BLaER1 (cell line): ENCODE results near the gene IGF2.
A peak's percentile ranks its signal among the peaks of the same experiment; 100 is the strongest.

Experiments
- H3K27ac ChIP-seq: shearing (Covaris generic); formaldehyde crosslinking; 2 replicates; pipeline ENCODE4 v1.8.1; 2022
- H3K27me3 ChIP-seq: shearing (Covaris generic); formaldehyde crosslinking; 2 replicates; pipeline ENCODE4 v1.8.1; 2022
- H3K36me3 ChIP-seq: shearing (Covaris generic); formaldehyde crosslinking; 2 replicates; pipeline ENCODE4 v1.8.1; 2022
- H3K4me1 ChIP-seq: shearing (Covaris generic); formaldehyde crosslinking; 2 replicates; pipeline ENCODE4 v1.8.1; 2022
- H3K4me2 ChIP-seq: shearing (Covaris generic); formaldehyde crosslinking; 2 replicates; pipeline ENCODE4 v1.8.1; 2022
- H3K4me3 ChIP-seq: shearing (Covaris generic); formaldehyde crosslinking; 2 replicates; pipeline ENCODE4 v1.8.1; 2022
- H3K9ac ChIP-seq: shearing (Covaris generic); formaldehyde crosslinking; 2 replicates; pipeline ENCODE4 v1.8.1; 2022
- H3K9me3 ChIP-seq: shearing (Covaris generic); formaldehyde crosslinking; 2 replicates; pipeline ENCODE4 v1.8.1; 2022
- H4K20me1 ChIP-seq: shearing (Covaris generic); formaldehyde crosslinking; 2 replicates; pipeline ENCODE4 v1.8.1; 2022
- Cebpa-rat ChIP-seq: shearing (Covaris generic); IDR thresholded peaks from 2 replicates; pipeline ENCODE4 v1.8.1; 2022

The IGF2 gene

DNA sequence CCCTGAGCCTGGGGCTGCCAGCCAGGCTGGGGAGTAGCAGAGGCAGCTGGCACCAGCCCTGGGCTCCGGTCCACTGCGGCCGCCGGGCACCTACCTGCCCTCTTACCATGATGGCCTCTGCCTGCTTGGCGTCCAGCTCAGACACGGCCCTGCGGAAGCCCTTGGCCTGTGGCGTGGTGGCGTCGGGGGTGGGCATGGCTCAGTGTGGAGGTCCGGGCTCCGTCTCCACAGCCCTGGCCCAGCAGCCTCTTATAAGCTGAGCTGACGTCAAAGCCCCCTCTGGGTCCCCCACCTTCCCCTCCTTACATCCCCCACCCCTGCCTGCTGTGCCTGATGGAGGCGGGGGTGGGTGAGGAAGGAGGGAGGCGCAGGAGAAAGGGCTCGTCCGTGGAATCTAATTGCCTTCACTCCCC, 32.4 kb upstream of the IGF2 start, which contains the start of gene TH:
Gene TH (minus strand): TSS at position 225 of the 413 bp plus-strand sequence. CDS start 29 bp downstream, at position 196.
- Histone ChIP-seq H4K20me1 (peaks cover 28% of the 10 kb centered on the region; the same call in 1 of the 2 replicates), H3K27ac (no peak within 1 kb of the TSS), H3K4me3 (no peak within 1 kb of the TSS), H3K9me3 (no peaks in the 10 kb centered on the region), H3K9ac (no peak within 1 kb of the TSS), H3K36me3 (no peaks in the 10 kb centered on the region), H3K4me2 (no peak within 1 kb of the TSS), H3K4me1 (peaks cover 11% of the 10 kb centered on the region; the same call in 1 of the 2 replicates), H3K27me3 (peaks cover 52% of the 10 kb centered on the region)
- TF ChIP-seq Cebpa-rat, result no peak

GRCh38 chr11:2169626-2170570, 30.7 kb upstream of the IGF2 start:
- H3K36me3 ChIP-seq, result no peaks in the 10 kb centered on the region
- no peak for TF ChIP-seq Cebpa-rat
- peaks cover 64% of the 10 kb centered on the region for H3K27me3 ChIP-seq
- no peak overlapping the region for H3K4me3 ChIP-seq
- H4K20me1 ChIP-seq, result peaks cover 42% of the 10 kb centered on the region; the same call in 1 of the 2 replicates
- no peak overlapping the region for H3K9ac ChIP-seq
- peak overlapping the region; percentile 37 for H3K4me2 ChIP-seq
- no peak overlapping the region for H3K27ac ChIP-seq
- H3K4me1 ChIP-seq, result peaks cover 18% of the 10 kb centered on the region; the same call in 1 of the 2 replicates
- H3K9me3 ChIP-seq, result no peaks in the 10 kb centered on the region

GRCh38 chr11:2169005-2169378, 29.8 kb upstream of the IGF2 start:
- no peak overlapping the region for H3K9ac ChIP-seq
- no peak overlapping the region for H3K4me3 ChIP-seq
- no peak for TF ChIP-seq Cebpa-rat
- peaks cover 69% of the 10 kb centered on the region for H3K27me3 ChIP-seq
- peak overlapping the region; percentile 37; the same call in 1 of the 2 replicates for H3K4me2 ChIP-seq
- H3K9me3 ChIP-seq, result no peaks in the 10 kb centered on the region
- no peaks in the 10 kb centered on the region for H3K36me3 ChIP-seq
- no peak overlapping the region for H3K27ac ChIP-seq
- H4K20me1 ChIP-seq, result peaks cover 46% of the 10 kb centered on the region; the same call in 1 of the 2 replicates
- H3K4me1 ChIP-seq, result peaks cover 21% of the 10 kb centered on the region; the same call in 1 of the 2 replicates

GRCh38 chr11:2168286-2169004, 29.3 kb upstream of the IGF2 start:
- Histone ChIP-seq H4K20me1 (peaks cover 52% of the 10 kb centered on the region; the same call in 1 of the 2 replicates), H3K9ac (no peak overlapping the region), H3K4me2 (no peak overlapping the region), H3K4me1 (peaks cover 27% of the 10 kb centered on the region; the same call in 1 of the 2 replicates), H3K27me3 (peaks cover 71% of the 10 kb centered on the region), H3K4me3 (no peak overlapping the region), H3K27ac (no peak overlapping the region), H3K36me3 (no peaks in the 10 kb centered on the region), H3K9me3 (no peaks in the 10 kb centered on the region)
- no peak for TF ChIP-seq Cebpa-rat

GRCh38 chr11:2167141-2168045, 28.2 kb upstream of the IGF2 start:
- Histone ChIP-seq H3K9ac (no peak overlapping the region), H3K27ac (no peak overlapping the region), H3K4me1 (peaks cover 27% of the 10 kb centered on the region; the same call in 1 of the 2 replicates), H4K20me1 (peaks cover 61% of the 10 kb centered on the region; the same call in 1 of the 2 replicates), H3K4me3 (no peak overlapping the region), H3K27me3 (peaks cover 71% of the 10 kb centered on the region), H3K9me3 (no peaks in the 10 kb centered on the region), H3K36me3 (no peaks in the 10 kb centered on the region), H3K4me2 (no peak overlapping the region; the same call in 1 of the 2 replicates)
- TF ChIP-seq Cebpa-rat, result no peak

- H3K27me3 ChIP-seq, result peaks cover 61% of the 10 kb centered on the region
- no peaks in the 10 kb centered on the region for H3K36me3 ChIP-seq
- H3K27ac ChIP-seq, result no peak overlapping the region
- no peak overlapping the region for H3K4me3 ChIP-seq
- H3K9me3 ChIP-seq, result no peaks in the 10 kb centered on the region
- TF ChIP-seq Cebpa-rat, result no peak
- peaks cover 27% of the 10 kb centered on the region; the same call in 1 of the 2 replicates for H3K4me1 ChIP-seq
- H3K4me2 ChIP-seq, result no peak overlapping the region; the same call in 1 of the 2 replicates
- H4K20me1 ChIP-seq, result peaks cover 61% of the 10 kb centered on the region; the same call in 1 of the 2 replicates
- no peak overlapping the region for H3K9ac ChIP-seq
Observed at GRCh38 chr11:2166091-2166851, 27.1 kb upstream of the IGF2 start.

DNA sequence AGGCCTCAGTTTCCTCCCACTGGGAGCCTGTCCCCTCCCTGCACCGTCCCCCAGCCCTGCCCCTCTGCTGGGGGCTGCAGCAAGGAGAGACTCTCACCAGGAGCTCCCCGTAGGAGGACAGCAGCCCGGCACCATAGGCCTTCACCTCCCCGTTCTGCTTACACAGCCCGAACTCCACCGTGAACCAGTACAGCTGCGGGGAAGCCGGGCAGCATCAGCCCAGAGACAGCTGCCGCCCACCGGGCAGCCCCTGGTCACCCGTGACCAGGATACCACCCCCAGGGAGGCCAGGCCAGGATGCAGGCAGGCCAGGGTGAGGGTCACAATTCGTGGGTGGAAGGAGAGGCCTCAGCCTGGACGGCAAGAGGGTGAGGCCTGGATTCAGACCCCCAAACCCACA, 26.4 kb upstream of the IGF2 start:
- H3K27me3 ChIP-seq, result peaks cover 57% of the 10 kb centered on the region
- no peaks in the 10 kb centered on the region for H3K36me3 ChIP-seq
- no peaks in the 10 kb centered on the region for H3K9me3 ChIP-seq
- H3K4me1 ChIP-seq, result peaks cover 27% of the 10 kb centered on the region; the same call in 1 of the 2 replicates
- peaks cover 61% of the 10 kb centered on the region; the same call in 1 of the 2 replicates for H4K20me1 ChIP-seq
- no peak overlapping the region for H3K4me3 ChIP-seq
- no peak overlapping the region for H3K9ac ChIP-seq
- no peak overlapping the region for H3K27ac ChIP-seq
- no peak for TF ChIP-seq Cebpa-rat
- peak overlapping the region; percentile 19; the same call in 1 of the 2 replicates for H3K4me2 ChIP-seq

GRCh38 chr11:2164861-2165555, 25.8 kb upstream of the IGF2 start:
- Histone ChIP-seq H3K27ac (no peak overlapping the region), H3K27me3 (peaks cover 51% of the 10 kb centered on the region), H3K4me2 (peak overlapping the region; percentile 19; the same call in 1 of the 2 replicates), H3K4me1 (peaks cover 27% of the 10 kb centered on the region; the same call in 1 of the 2 replicates), H3K9ac (no peak overlapping the region), H4K20me1 (peaks cover 61% of the 10 kb centered on the region; the same call in 1 of the 2 replicates), H3K4me3 (no peak overlapping the region), H3K36me3 (no peaks in the 10 kb centered on the region), H3K9me3 (no peaks in the 10 kb centered on the region)
- no peak for TF ChIP-seq Cebpa-rat
